Pancreas (tissue), 10 donors: ENCODE results near the gene LRRC49. TPM values are rescaled to one million over a fixed set of nuclear protein-coding genes. Genes with fewer than 3 reads are reported as not detected.

ENCODE experiments used
- ATAC-seq, 4 donors: fragments of 200-7000 bp; cut with Tn5 transposase; one replicate each; pipeline versions ENCODE4 v1.8.0 to v1.9.1; 2020; ENCODE audit warnings: mild to moderate bottlenecking in 4 of 4, moderate library complexity in 4 of 4
- DNase-seq, 6 donors: peaks; one replicate each; pipeline ENCODE4 v3.0.0-alpha.2; 2020
- FAIRE-seq: peaks from 2 replicates; lab custom pipeline; 2012; peaks lifted over from hg19 to GRCh38; lab: Jason Lieb, UNC
- H3K27ac ChIP-seq, 4 donors: fragments of 200-600 bp; sonication (generic); 1 replicate in 3 of 4; 2 replicates in 1 of 4; pipeline versions ENCODE4 v1.5.0 to v1.8.0; 2020
- H3K27me3 ChIP-seq, 4 donors: fragments of 200-600 bp; one replicate each; pipeline ENCODE4 v1.8.0; 2021
- H3K36me3 ChIP-seq, 3 donors: fragments of 200-600 bp; sonication (generic) in 1 of 3; one replicate each; pipeline versions ENCODE4 v1.5.0 to v1.8.0; 2020 to 2021
- H3K4me1 ChIP-seq, 3 donors: fragments of 200-600 bp; one replicate each; pipeline ENCODE4 v1.8.0; 2021
- H3K4me3 ChIP-seq, 4 donors: fragments of 200-600 bp; sonication (generic) in 2 of 4; one replicate each; pipeline versions ENCODE4 v1.5.0 to v1.8.0; 2020 to 2021
- H3K9me3 ChIP-seq, 4 donors: fragments of 200-600 bp; one replicate each; pipeline ENCODE4 v1.8.0; 2021
- CTCF ChIP-seq, 4 donors: fragments of 200-600 bp; sonication (generic) in 3 of 4; IDR thresholded peaks; one replicate each; pipeline versions ENCODE4 v1.5.0 to v1.8.0; 2021; ENCODE audit warnings: antibody characterized with exemption in 4 of 4
- WGBS, 2 donors: extraction: QIAGEN DNeasy Blood & Tissue Kit; methylation state at CpG; one replicate each; pipeline ENCODE4 v1.1.7; 2013; 5-methylcytosine and 5-hydroxymethylcytosine counted together
- intact Hi-C, 3 donors: fragments of 100-400 bp; cut with DNase I; formaldehyde crosslinking; loops; one replicate each; pipeline versions ENCODE4 v1.11.1 to v1.14.2; 2022
- polyA plus RNA-seq, 2 donors: library from polyadenylated mRNA; stranded (reverse); fragments of 200-250 nt; gene quantifications; one replicate each; pipeline ENCODE4 v1.2.3, GENCODE V29; 2013
- total RNA-seq, 6 donors: library from RNA; stranded (reverse); fragmentation: NEBNext Ultra II Directional in 4 of 6; extraction: Animal tissue kit (Norgen Biotek cat#: 25700) in 4 of 6; gene quantifications; one replicate each; pipeline versions ENCODE4 v1.2.1 to v1.2.4, GENCODE V29; 2021 to 2023
- donor health status: healthy with polysubstance abuse.
- donor health status: DM: no; HTN: no; CAD: no; lungs with moderate emphysema.
- donor health status: DM: no; HTN: no; CAD: no.
- donor health status: control.
- donor health status: control.
- donor health status: Bipolar disorder and iron deficiency.
- donor health status: DM: yes; HTN: yes; CAD: no.
- donor health status: DM: no; HTN: no; CAD: no.
- donor health status: DM: no; HTN: no; CAD: no.
- donor health status: DM: yes; HTN: yes; CAD: no.

The LRRC49 gene
- total and polyA plus RNA-seq, 8 donors: 1.7 to 6.4 (median 4.0) TPM

- TF ChIP-seq CTCF (IDR thresholded peaks at IDR 0.05): no peak
- H3K27me3 ChIP-seq: no peaks in the 10 kb centered on the region
- FAIRE-seq (no peak), ATAC-seq (no peak), DNase-seq (no peak)
- intact Hi-C loops: no loop called here
- H3K27ac ChIP-seq: no peak overlapping the region
- no peaks in the 10 kb centered on the region for H3K9me3 ChIP-seq
- H3K4me3 ChIP-seq: no peak overlapping the region
- 57 to 64% methylated on average over 1 of the region's 1 CpG for WGBS, 2 donors
- H3K36me3 ChIP-seq: no peaks in the 10 kb centered on the region
- no peaks in the 10 kb centered on the region for H3K4me1 ChIP-seq
These were observed 113.3 kb downstream of the LRRC49 start for GRCh38 chr15:71005895-71006294.

GRCh38 chr15:71008250-71008870, 115.7 kb downstream of the LRRC49 start:
- no peak for TF ChIP-seq CTCF (IDR thresholded peaks at IDR 0.05)
- Histone ChIP-seq H3K4me1 (no peaks in the 10 kb centered on the region), H3K27me3 (no peaks in the 10 kb centered on the region), H3K36me3 (no peaks in the 10 kb centered on the region), H3K4me3 (no peak overlapping the region), H3K9me3 (no peaks in the 10 kb centered on the region), H3K27ac (no peak overlapping the region)
- no peak for FAIRE-seq
- ATAC-seq: no peak
- DNase-seq: no peak
- WGBS, 2 donors: 51 to 61% methylated on average over 2 of the region's 2 CpGs
- intact Hi-C loops: no loop called here

GRCh38 chr15:71010472-71010871, 117.8 kb downstream of the LRRC49 start:
- H3K36me3 ChIP-seq: no peaks in the 10 kb centered on the region
- H3K27me3 ChIP-seq: no peaks in the 10 kb centered on the region
- no peak for FAIRE-seq
- no peaks in the 10 kb centered on the region for H3K9me3 ChIP-seq
- H3K27ac ChIP-seq: no peak overlapping the region
- H3K4me3 ChIP-seq: no peak overlapping the region
- no peak for ATAC-seq
- intact Hi-C loops: no loop called here
- no peak for TF ChIP-seq CTCF (IDR thresholded peaks at IDR 0.05)
- DNase-seq: no peak
- no peaks in the 10 kb centered on the region for H3K4me1 ChIP-seq

GRCh38 chr15:71010997-71011396, 118.4 kb downstream of the LRRC49 start:
- TF ChIP-seq CTCF (IDR thresholded peaks at IDR 0.05): no peak
- 67 to 79% methylated on average over 2 of the region's 2 CpGs for WGBS, 2 donors
- Histone ChIP-seq H3K36me3 (no peaks in the 10 kb centered on the region), H3K27me3 (no peaks in the 10 kb centered on the region), H3K4me1 (no peaks in the 10 kb centered on the region), H3K27ac (no peak overlapping the region), H3K4me3 (no peak overlapping the region), H3K9me3 (no peaks in the 10 kb centered on the region)
- FAIRE-seq (no peak), DNase-seq (no peak), ATAC-seq (no peak)
- intact Hi-C loops: no loop called here

- peak; percentile 34 for FAIRE-seq
- H3K4me1 ChIP-seq: no peaks in the 10 kb centered on the region
- intact Hi-C loops: no loop called here
These were observed 119.0 kb downstream of the LRRC49 start for GRCh38 chr15:71011503-71012155.

More at GRCh38 chr15:71011503-71012155, 119.0 kb downstream of the LRRC49 start:
- no peaks in the 10 kb centered on the region for H3K27me3 ChIP-seq
- peak in 3 of 4 donors; percentile 27 to 71 (median 60) for TF ChIP-seq CTCF (IDR thresholded peaks at IDR 0.05)
- H3K9me3 ChIP-seq: no peaks in the 10 kb centered on the region
- H3K4me3 ChIP-seq: no peak overlapping the region
- no peak overlapping the region for H3K27ac ChIP-seq
- DNase-seq (no peak), ATAC-seq (peak in 3 of 4 donors; percentile 51 to 75 (median 59))
- H3K36me3 ChIP-seq: no peaks in the 10 kb centered on the region
- WGBS, 2 donors: 62 to 81% methylated on average over 1 of the region's 1 CpG
